Measurements from ENCODE around the gene PDE3A. TPM values are rescaled to one million over a fixed set of nuclear protein-coding genes. Genes with fewer than 3 reads are reported as not detected.

PDE3A gene
- total RNA-seq, 1 experiment from 2014 or later: 2.8 TPM

GRCh38 chr12:20390846-20391245 is 22.5 kb downstream of the PDE3A start:
- ChIA-PET POLR2A (no interaction called here), CTCF (no interaction called here)
- Mint-ChIP-seq H3K9me3 (peaks cover 11% of the 10 kb centered on the region), H3K36me3 (0 out of 2 replicates have a peak, but pooled peaks cover 6% of the 10 kb centered on the region), H3K4me3 (no peak overlapping the region), H3K27ac (no peak overlapping the region), H3K27me3 (ENCODE audit: low read depth) (no peaks in the 10 kb centered on the region), H3K4me1 (peaks cover 19% of the 10 kb centered on the region)
- no peak for DNase-seq (ENCODE audit: low spot score)
- TF ChIP-seq, protein P1, sequence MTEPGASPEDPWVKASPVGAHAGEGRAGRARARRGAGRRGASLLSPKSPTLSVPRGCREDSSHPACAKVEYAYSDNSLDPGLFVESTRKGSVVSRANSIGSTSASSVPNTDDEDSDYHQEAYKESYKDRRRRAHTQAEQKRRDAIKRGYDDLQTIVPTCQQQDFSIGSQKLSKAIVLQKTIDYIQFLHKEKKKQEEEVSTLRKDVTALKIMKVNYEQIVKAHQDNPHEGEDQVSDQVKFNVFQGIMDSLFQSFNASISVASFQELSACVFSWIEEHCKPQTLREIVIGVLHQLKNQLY (CRISPR knock-in tag; IDR thresholded peaks at IDR 0.05): no peak
- ATAC-seq: no peak

DNA sequence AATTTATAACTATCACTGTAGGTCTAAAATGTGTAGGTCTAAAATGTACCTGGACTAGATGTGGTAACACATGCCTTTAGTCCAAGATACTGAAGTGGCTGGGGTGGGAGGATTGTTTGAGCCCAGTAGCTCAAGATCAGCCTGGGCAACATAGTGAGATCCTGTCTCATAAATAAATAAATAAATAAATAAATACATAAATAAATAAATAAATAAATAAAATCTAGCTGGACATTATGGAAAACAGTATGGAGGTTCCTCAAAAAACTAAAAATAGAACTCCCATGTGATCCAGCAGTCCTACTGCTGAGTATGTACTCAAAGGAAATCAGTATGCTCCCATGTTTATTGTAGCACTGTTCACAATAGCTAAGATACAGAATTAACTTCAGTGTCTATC is 24.0 kb downstream of the PDE3A start:
- H3K4me1 Mint-ChIP-seq: peaks cover 16% of the 10 kb centered on the region
- H3K27ac Mint-ChIP-seq: no peak overlapping the region
- no peak for DNase-seq (ENCODE audit: low spot score)
- CTCF ChIA-PET: no interaction called here
- TF ChIP-seq CREB1 (CRISPR knock-in tag; IDR thresholded peaks at IDR 0.05) (no peak), TP53 (CRISPR knock-in tag; IDR thresholded peaks at IDR 0.05) (no peak), JUN (CRISPR knock-in tag; IDR thresholded peaks at IDR 0.05) (no peak), ZNF317 (CRISPR knock-in tag; IDR thresholded peaks at IDR 0.05; ENCODE audit: borderline replicate concordance, low read depth) (no peak)
- H3K27me3 Mint-ChIP-seq (ENCODE audit: low read depth): no peaks in the 10 kb centered on the region
- H3K9me3 Mint-ChIP-seq: no peaks in the 10 kb centered on the region; the same call in 1 of the 2 replicates
- POLR2A ChIA-PET: no interaction called here
- no peak for ATAC-seq
- H3K36me3 Mint-ChIP-seq: no peaks in the 10 kb centered on the region
- no peak overlapping the region for H3K4me3 Mint-ChIP-seq

DNA sequence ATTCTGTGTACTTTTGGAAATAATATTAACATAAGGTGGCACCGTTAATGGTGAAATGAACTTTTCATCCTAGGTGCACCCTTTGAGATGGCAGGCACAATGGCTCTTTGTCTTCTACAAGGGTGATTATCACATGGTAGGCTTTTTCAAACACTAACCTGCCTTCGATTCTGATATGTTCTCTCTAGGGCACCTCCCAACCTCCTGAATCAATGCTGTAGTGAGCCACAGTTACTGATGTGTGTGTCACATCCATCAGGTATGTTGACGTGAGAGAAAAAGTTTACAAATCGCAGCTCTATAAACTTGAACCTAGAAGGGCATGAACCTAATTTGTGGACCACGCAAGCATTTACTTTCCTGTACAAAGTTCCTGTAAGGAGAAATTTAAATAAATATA is 25.4 kb downstream of the PDE3A start:
- Mint-ChIP-seq H3K27ac (no peak overlapping the region), H3K4me3 (no peak overlapping the region), H3K27me3 (ENCODE audit: low read depth) (no peaks in the 10 kb centered on the region), H3K4me1 (peaks cover 5% of the 10 kb centered on the region), H3K9me3 (no peaks in the 10 kb centered on the region), H3K36me3 (no peaks in the 10 kb centered on the region)
- no peak for ATAC-seq
- no peak for DNase-seq (ENCODE audit: low spot score)
- TF ChIP-seq, protein P2, sequence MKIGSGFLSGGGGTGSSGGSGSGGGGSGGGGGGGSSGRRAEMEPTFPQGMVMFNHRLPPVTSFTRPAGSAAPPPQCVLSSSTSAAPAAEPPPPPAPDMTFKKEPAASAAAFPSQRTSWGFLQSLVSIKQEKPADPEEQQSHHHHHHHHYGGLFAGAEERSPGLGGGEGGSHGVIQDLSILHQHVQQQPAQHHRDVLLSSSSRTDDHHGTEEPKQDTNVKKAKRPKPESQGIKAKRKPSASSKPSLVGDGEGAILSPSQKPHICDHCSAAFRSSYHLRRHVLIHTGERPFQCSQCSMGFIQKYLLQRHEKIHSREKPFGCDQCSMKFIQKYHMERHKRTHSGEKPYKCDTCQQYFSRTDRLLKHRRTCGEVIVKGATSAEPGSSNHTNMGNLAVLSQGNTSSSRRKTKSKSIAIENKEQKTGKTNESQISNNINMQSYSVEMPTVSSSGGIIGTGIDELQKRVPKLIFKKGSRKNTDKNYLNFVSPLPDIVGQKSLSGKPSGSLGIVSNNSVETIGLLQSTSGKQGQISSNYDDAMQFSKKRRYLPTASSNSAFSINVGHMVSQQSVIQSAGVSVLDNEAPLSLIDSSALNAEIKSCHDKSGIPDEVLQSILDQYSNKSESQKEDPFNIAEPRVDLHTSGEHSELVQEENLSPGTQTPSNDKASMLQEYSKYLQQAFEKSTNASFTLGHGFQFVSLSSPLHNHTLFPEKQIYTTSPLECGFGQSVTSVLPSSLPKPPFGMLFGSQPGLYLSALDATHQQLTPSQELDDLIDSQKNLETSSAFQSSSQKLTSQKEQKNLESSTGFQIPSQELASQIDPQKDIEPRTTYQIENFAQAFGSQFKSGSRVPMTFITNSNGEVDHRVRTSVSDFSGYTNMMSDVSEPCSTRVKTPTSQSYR (CRISPR knock-in tag; IDR thresholded peaks at IDR 0.05): no peak
- no peak for TF ChIP-seq TCF7 (CRISPR knock-in tag; IDR thresholded peaks at IDR 0.05; ENCODE audit: low read depth)
- TF ChIP-seq MAX (CRISPR knock-in tag; IDR thresholded peaks at IDR 0.05): no peak
- ChIA-PET CTCF (no interaction called here), POLR2A (no interaction called here)

GRCh38 chr12:20395791-20396550 is 27.6 kb downstream of the PDE3A start:
- POLR2A ChIA-PET: no interaction called here
- TF ChIP-seq ZBTB43 (CRISPR knock-in tag; IDR thresholded peaks at IDR 0.05) (no peak), CREM (CRISPR knock-in tag; IDR thresholded peaks at IDR 0.05) (no peak), HMGA2 (CRISPR knock-in tag; IDR thresholded peaks at IDR 0.05) (no peak), JAZF1 (CRISPR knock-in tag; IDR thresholded peaks at IDR 0.05) (no peak), SMAD4 (CRISPR knock-in tag; IDR thresholded peaks at IDR 0.05) (no peak), ZNF138 (CRISPR knock-in tag; conservative IDR thresholded peaks at IDR 0.05) (no peak), USF1 (CRISPR knock-in tag; IDR thresholded peaks at IDR 0.05) (no peak), ELF4 (CRISPR knock-in tag; IDR thresholded peaks at IDR 0.05; ENCODE audit: low read depth) (no peak), KAT7 (CRISPR knock-in tag; IDR thresholded peaks at IDR 0.05; ENCODE audit: borderline replicate concordance) (no peak), ZNF121 (CRISPR knock-in tag; IDR thresholded peaks at IDR 0.05) (no peak), OVOL2 (CRISPR knock-in tag; IDR thresholded peaks at IDR 0.05; ENCODE audit: borderline replicate concordance) (no peak)
- TF ChIP-seq, protein P3, sequence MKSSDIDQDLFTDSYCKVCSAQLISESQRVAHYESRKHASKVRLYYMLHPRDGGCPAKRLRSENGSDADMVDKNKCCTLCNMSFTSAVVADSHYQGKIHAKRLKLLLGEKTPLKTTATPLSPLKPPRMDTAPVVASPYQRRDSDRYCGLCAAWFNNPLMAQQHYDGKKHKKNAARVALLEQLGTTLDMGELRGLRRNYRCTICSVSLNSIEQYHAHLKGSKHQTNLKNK (CRISPR knock-in tag; IDR thresholded peaks at IDR 0.05): no peak
- TF ChIP-seq, protein P4, sequence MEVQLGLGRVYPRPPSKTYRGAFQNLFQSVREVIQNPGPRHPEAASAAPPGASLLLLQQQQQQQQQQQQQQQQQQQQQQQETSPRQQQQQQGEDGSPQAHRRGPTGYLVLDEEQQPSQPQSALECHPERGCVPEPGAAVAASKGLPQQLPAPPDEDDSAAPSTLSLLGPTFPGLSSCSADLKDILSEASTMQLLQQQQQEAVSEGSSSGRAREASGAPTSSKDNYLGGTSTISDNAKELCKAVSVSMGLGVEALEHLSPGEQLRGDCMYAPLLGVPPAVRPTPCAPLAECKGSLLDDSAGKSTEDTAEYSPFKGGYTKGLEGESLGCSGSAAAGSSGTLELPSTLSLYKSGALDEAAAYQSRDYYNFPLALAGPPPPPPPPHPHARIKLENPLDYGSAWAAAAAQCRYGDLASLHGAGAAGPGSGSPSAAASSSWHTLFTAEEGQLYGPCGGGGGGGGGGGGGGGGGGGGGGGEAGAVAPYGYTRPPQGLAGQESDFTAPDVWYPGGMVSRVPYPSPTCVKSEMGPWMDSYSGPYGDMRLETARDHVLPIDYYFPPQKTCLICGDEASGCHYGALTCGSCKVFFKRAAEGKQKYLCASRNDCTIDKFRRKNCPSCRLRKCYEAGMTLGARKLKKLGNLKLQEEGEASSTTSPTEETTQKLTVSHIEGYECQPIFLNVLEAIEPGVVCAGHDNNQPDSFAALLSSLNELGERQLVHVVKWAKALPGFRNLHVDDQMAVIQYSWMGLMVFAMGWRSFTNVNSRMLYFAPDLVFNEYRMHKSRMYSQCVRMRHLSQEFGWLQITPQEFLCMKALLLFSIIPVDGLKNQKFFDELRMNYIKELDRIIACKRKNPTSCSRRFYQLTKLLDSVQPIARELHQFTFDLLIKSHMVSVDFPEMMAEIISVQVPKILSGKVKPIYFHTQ (CRISPR knock-in tag; IDR thresholded peaks at IDR 0.05): no peak

More at GRCh38 chr12:20395791-20396550, 27.6 kb downstream of the PDE3A start:
- Mint-ChIP-seq H3K4me3 (no peak overlapping the region), H3K27ac (no peak overlapping the region), H3K36me3 (no peaks in the 10 kb centered on the region), H3K4me1 (no peaks in the 10 kb centered on the region), H3K9me3 (no peaks in the 10 kb centered on the region), H3K27me3 (ENCODE audit: low read depth) (no peaks in the 10 kb centered on the region)
- CTCF ChIA-PET: interaction anchor here (0.7 kb wide), 1 partner anchor 205 kb away, joined by 3 read pairs; no protein-coding TSS in a partner anchor
- ATAC-seq (no peak), DNase-seq (ENCODE audit: low spot score) (no peak)
